Sigmoid colon (tissue), 7 donors: ENCODE measurements around the gene CAMKV. TPM values are rescaled to one million over a fixed set of nuclear protein-coding genes. Genes with fewer than 3 reads are reported as not detected.
"Not testable (repeated sequence)": the region's sequence is repeated elsewhere in the genome, so short reads cannot be mapped to it uniquely, and the experiment has no call there.

ENCODE experiments used
- DNase-seq: peaks from one replicate; pipeline ENCODE4 v3.0.0-alpha.2; 2019
- H3K27ac ChIP-seq, 4 donors: fragments of 200-600 bp; sonication (generic); one replicate each; pipeline ENCODE4 v1.5.1; 2016 to 2019; ENCODE audit warnings: mild to moderate bottlenecking in 1 of 4
- H3K27me3 ChIP-seq, 3 donors: fragments of 200-600 bp; sonication (generic); one replicate each; pipeline ENCODE4 v1.5.1; 2019; ENCODE audit warnings: mild to moderate bottlenecking in 1 of 3
- H3K36me3 ChIP-seq, 4 donors: fragments of 200-600 bp; sonication (generic); one replicate each; pipeline ENCODE4 v1.5.1; 2016 to 2019
- H3K4me1 ChIP-seq, 4 donors: fragments of 200-600 bp; sonication (generic); one replicate each; pipeline ENCODE4 v1.5.1; 2017 to 2019
- H3K4me3 ChIP-seq, 4 donors: fragments of 200-600 bp; sonication (generic); one replicate each; pipeline ENCODE4 v1.5.1; 2017 to 2019; ENCODE audit warnings: mild to moderate bottlenecking in 2 of 4, moderate library complexity in 1 of 4
- H3K9me3 ChIP-seq, 4 donors: fragments of 200-600 bp in 3 of 4; sonication (generic) in 3 of 4; one replicate each; pipeline versions ENCODE4 v1.5.1 to v1.6.1; 2013 to 2019
- EP300 ChIP-seq, 4 donors: sonication (generic); formaldehyde crosslinking; IDR thresholded peaks; one replicate each; pipeline ENCODE4 v1.6.1; 2017; ENCODE audit warnings: antibody characterized with exemption in 4 of 4
- POLR2A ChIP-seq, 2 donors: fragments of 450-650 bp; IDR thresholded peaks; one replicate each; pipeline ENCODE4 v1.6.1; 2016; ENCODE audit warnings: antibody characterized with exemption in 2 of 2, mild to moderate bottlenecking in 2 of 2, moderate library complexity in 2 of 2
- POLR2AphosphoS5 ChIP-seq, 4 donors: sonication (generic); formaldehyde crosslinking; IDR thresholded peaks; one replicate each; pipeline ENCODE4 v1.6.1; 2017; ENCODE audit warnings: antibody characterized with exemption in 4 of 4
- WGBS, 2 donors: extraction: QIAGEN DNeasy Blood & Tissue Kit; methylation state at CpG; one replicate each; pipeline ENCODE4 v1.1.7; 2013; 5-methylcytosine and 5-hydroxymethylcytosine counted together
- intact Hi-C: fragments of 100-400 bp; cut with DNase I; formaldehyde crosslinking; loops from one replicate; pipeline ENCODE4 v1.15.1; 2023
- polyA plus RNA-seq, 3 donors: library from polyadenylated mRNA; stranded (reverse); fragments of 200-250 nt; gene quantifications; one replicate each; pipeline ENCODE4 v1.2.3, GENCODE V29; 2013
- total RNA-seq, 4 donors: library from RNA; depleted of rRNA; stranded (reverse); fragments of >200 nt; gene quantifications; one replicate each; pipeline ENCODE4 v1.1.0, GENCODE V29; 2016
- TF ChIP-seq, protein P1 (sequence below), 4 experiments: fragments of 450-650 bp in 3 of 4; fragments of 200-600 bp in 1 of 4; IDR thresholded peaks; one replicate each; pipeline ENCODE4 v1.5.1; 2016 to 2019; ENCODE audit warnings: antibody characterized with exemption in 4 of 4, mild to moderate bottlenecking in 3 of 4, moderate library complexity in 2 of 4
- donor health status: healthy with polysubstance abuse.
- donor health status: Bipolar disorder and iron deficiency.
- donor health status: healthy.

The CAMKV gene
- total and polyA plus RNA-seq, 7 donors: 0.12 TPM; not detected in 6

DNA sequence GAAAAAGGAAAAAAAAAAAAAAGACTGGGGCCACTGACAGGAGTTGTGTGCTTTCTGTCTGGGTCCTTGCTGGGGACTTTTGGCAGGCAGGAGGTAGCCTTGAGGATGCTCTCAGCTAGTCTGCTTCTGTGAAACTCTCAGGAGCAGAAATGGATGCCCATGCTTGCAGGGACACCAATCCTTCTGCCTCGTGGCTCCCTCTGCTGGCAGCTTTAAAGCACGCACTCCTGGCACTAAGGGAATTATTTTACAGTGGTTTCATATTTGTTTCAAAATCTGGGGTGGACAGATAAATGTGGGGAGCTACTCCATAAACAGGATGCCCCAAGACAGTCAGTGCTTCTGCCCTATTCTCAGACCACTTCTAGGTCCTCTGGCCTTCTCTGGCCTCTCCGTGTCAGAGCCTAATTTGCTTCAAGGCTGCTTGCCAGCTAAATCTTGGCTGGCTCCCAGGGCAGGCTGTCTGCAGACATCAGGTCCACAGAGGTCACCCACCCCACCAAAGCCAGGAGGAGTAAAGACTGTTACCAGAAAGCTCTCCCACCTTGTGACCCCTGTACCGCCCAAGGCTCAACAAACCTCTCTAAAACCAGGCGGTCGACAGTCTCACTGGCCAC is 30.4 kb downstream of the CAMKV start:
- Histone ChIP-seq H3K27me3 (no peaks in the 10 kb centered on the region), H3K4me1 (peaks cover 0 to 15% (median 4%) of the 10 kb centered on the region in 4 donors), H3K36me3 (no peaks in the 10 kb centered on the region), H3K4me3 (no peak overlapping the region), H3K27ac (peak overlapping the region in 2 of 4 donors; percentile 9 to 25), H3K9me3 (no peaks in the 10 kb centered on the region)
- TF ChIP-seq POLR2AphosphoS5 (IDR thresholded peaks at IDR 0.05) (peak in 1 of 4 donors; percentile 49), EP300 (IDR thresholded peaks at IDR 0.05) (no peak), POLR2A (IDR thresholded peaks at IDR 0.05) (no peak)
- TF ChIP-seq, protein P1, sequence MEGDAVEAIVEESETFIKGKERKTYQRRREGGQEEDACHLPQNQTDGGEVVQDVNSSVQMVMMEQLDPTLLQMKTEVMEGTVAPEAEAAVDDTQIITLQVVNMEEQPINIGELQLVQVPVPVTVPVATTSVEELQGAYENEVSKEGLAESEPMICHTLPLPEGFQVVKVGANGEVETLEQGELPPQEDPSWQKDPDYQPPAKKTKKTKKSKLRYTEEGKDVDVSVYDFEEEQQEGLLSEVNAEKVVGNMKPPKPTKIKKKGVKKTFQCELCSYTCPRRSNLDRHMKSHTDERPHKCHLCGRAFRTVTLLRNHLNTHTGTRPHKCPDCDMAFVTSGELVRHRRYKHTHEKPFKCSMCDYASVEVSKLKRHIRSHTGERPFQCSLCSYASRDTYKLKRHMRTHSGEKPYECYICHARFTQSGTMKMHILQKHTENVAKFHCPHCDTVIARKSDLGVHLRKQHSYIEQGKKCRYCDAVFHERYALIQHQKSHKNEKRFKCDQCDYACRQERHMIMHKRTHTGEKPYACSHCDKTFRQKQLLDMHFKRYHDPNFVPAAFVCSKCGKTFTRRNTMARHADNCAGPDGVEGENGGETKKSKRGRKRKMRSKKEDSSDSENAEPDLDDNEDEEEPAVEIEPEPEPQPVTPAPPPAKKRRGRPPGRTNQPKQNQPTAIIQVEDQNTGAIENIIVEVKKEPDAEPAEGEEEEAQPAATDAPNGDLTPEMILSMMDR (IDR thresholded peaks at IDR 0.05): peak; percentile 77 to 89 (median 84)
- intact Hi-C loops: loop anchor here (1.0 to 2.0 kb wide), 2 partner anchors 37 to 138 kb away; no protein-coding TSS in a partner anchor
- 47 to 48% methylated on average over 6 of the region's 6 CpGs for WGBS, 2 donors
- peak; percentile 87 for DNase-seq

DNA sequence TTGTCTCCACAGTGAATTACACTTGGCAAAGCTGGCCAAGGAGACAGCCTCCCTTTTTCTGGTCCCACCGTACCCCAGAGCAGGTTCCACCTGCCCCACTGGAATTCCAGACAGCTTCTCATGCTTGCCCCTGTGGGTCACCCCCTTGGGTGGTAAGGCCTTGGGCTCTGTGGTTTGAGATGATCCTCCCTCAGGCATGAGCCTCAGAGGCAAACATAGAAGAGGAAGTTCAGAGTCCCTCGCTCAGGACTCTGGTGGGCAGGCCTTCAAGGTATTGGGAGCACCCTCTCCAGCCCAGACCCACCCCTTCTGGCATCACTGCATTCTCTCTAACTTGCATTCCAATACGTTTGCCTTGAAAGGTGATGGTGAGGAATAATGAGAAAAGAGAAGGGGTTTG is 38.4 kb downstream of the CAMKV start:
- no peaks in the 10 kb centered on the region for H3K27me3 ChIP-seq
- no peak overlapping the region for H3K27ac ChIP-seq
- H3K4me3 ChIP-seq: no peak overlapping the region
- no peaks in the 10 kb centered on the region for H3K9me3 ChIP-seq
- intact Hi-C loops: no loop called here
- H3K36me3 ChIP-seq: peaks cover 0 to 4% (median 0%) of the 10 kb centered on the region in 4 donors
- no peak for DNase-seq
- 59 to 89% methylated on average over 3 of the region's 3 CpGs for WGBS, 2 donors
- TF ChIP-seq, protein P1 (IDR thresholded peaks at IDR 0.05): no peak
- TF ChIP-seq POLR2AphosphoS5 (IDR thresholded peaks at IDR 0.05): no peak
- no peak for TF ChIP-seq POLR2A (IDR thresholded peaks at IDR 0.05)
- TF ChIP-seq EP300 (IDR thresholded peaks at IDR 0.05): no peak
- H3K4me1 ChIP-seq: no peaks in the 10 kb centered on the region

DNA sequence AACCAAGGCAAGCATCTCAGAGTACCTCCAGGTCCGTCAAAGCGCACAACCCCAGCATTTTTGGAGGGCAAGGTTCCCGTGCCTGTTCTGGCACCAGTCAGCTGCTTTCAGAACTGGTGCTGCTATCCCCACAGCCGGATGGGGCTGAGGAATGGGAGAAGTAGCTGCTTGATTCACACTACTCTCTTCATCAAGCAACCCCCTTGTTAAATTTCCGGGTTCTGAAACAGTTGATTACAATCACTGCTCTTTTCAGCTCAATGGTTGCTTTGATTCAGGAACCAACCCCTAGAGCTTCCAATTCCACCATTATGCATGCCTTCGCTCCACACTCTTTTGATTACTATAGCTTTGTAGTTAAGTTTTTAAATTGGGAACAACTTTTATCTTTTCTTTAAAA is 43.7 kb downstream of the CAMKV start:
- Histone ChIP-seq H3K27ac (no peak overlapping the region), H3K36me3 (no peaks in the 10 kb centered on the region), H3K9me3 (no peaks in the 10 kb centered on the region), H3K27me3 (no peaks in the 10 kb centered on the region), H3K4me3 (no peak overlapping the region), H3K4me1 (no peaks in the 10 kb centered on the region)
- 75 to 93% methylated on average over 6 of the region's 6 CpGs for WGBS, 2 donors
- intact Hi-C loops: no loop called here
- TF ChIP-seq POLR2A (IDR thresholded peaks at IDR 0.05) (no peak), EP300 (IDR thresholded peaks at IDR 0.05) (no peak), POLR2AphosphoS5 (IDR thresholded peaks at IDR 0.05) (no peak)
- TF ChIP-seq, protein P1 (IDR thresholded peaks at IDR 0.05): no peak
- DNase-seq: no peak

DNA sequence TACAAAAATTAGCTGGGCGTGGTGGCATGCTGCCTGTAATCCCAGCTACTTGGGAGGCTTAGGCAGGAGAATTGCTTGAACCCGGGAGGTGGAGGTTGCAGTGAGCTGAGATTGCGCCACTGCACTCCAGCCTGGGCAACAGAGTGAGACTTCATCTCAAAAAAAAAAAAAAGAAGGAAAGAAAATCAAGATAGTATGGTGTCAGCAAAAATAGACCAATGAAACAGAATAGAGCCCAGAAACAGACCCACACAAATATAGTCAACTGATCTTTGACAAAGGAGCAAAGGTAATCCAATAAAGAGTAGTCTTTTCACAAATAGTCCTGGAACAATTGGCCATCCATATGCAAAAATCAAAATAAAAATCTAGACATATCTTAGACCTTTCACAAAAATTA is 46.6 kb downstream of the CAMKV start:
- H3K4me1 ChIP-seq, H3K36me3 ChIP-seq, H3K9me3 ChIP-seq, intact Hi-C loops, H3K4me3 ChIP-seq, DNase-seq, H3K27me3 ChIP-seq, H3K27ac ChIP-seq: not testable (repeated sequence)
- WGBS, 2 donors: 94 to 97% methylated on average over 3 of the region's 3 CpGs

DNA sequence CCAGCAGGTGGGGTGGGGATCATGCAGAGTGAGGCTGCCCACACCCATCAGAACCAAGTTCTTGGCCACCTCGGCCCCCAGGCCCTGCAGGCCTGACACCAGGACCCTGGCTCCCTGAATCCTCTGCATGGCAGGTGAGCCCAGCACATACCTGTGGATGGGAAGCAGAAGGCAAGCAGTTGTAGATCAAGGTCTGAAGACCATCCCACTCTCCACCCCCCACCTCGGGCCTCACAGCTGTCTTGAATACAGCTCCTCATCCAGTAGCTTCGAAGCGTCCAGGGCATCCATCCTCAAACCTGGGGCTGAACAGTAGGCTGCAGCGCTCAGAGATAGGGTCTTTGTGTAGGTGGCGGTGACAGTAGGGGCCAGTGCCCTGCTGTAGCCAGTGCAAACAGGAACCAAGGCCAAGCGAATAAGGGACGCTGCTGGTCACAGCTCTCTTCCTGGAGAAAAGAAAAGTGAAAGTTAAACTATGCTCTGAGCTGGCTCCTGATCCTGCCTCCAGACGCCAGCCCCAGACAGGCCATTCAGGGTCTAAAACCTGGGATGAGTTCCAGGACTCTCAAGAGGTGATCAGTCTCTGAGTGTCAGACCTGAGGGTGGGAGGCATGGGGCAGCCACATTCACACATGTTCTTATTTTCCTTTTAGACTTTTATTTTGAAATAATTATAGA is 56.1 kb downstream of the CAMKV start, which contains the start of gene UBA7:
Gene UBA7 (minus strand): TSS at position 457 of the 678 bp plus-strand sequence. CDS start 166 bp downstream, at position 291.
- intact Hi-C loops: no loop called here
- H3K9me3 ChIP-seq: no peaks in the 10 kb centered on the region
- H3K27ac ChIP-seq: peak within 1 kb of the TSS; percentile 79 to 82 (median 81)
- peaks cover 0 to 20% (median 18%) of the 10 kb centered on the region in 4 donors for H3K4me1 ChIP-seq
- 6 to 9% methylated on average over 9 of the region's 9 CpGs for WGBS, 2 donors
- DNase-seq: peak; percentile 84
- peak within 1 kb of the TSS; percentile 44 to 60 (median 58) for H3K4me3 ChIP-seq
- TF ChIP-seq EP300 (IDR thresholded peaks at IDR 0.05): no peak
- TF ChIP-seq POLR2AphosphoS5 (IDR thresholded peaks at IDR 0.05): peak in 2 of 4 donors; percentile 34 to 41
- H3K27me3 ChIP-seq: no peaks in the 10 kb centered on the region
- H3K36me3 ChIP-seq: peaks cover 3 to 34% (median 10%) of the 10 kb centered on the region in 4 donors
